ENCODE results near the gene TOR3A.
A peak's percentile ranks its signal among the peaks of the same experiment; 100 is the strongest.
"Not testable (repeated sequence)": the region's sequence is repeated elsewhere in the genome, so short reads cannot be mapped to it uniquely, and the experiment has no call there.

TOR3A gene, protein sequence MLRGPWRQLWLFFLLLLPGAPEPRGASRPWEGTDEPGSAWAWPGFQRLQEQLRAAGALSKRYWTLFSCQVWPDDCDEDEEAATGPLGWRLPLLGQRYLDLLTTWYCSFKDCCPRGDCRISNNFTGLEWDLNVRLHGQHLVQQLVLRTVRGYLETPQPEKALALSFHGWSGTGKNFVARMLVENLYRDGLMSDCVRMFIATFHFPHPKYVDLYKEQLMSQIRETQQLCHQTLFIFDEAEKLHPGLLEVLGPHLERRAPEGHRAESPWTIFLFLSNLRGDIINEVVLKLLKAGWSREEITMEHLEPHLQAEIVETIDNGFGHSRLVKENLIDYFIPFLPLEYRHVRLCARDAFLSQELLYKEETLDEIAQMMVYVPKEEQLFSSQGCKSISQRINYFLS

DNA sequence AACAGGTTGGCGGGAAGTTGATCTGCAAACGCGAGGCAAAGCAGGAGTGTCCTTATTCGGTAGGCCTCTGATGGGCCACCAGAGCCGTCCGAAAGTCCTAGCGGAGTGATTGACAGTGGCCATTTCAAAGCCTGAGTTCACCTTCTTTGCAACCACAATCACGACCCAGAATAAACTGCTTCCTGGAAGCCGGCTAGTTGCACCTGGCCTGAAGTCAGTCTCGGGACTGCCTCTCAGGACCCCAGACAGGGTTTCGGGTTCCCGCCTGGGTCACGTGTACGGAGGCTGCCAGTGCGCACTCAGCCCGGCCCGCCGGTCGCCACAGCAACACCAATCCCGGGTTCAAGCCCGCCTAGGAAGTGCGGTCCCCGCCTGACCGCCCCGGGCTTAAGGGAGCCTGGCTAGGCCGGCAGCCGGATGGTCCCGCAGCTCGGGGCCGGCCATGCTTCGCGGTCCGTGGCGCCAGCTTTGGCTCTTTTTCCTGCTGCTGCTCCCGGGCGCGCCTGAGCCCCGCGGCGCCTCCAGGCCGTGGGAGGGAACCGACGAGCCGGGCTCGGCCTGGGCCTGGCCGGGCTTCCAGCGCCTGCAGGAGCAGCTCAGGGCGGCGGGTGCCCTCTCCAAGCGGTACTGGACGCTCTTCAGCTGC, at the start of gene TOR3A:
Gene TOR3A, plus strand, starts transcription at position 384 of the 646 bp plus-strand sequence. Its CDS starts 59 bp downstream, at position 443.
- peak in 1 of 2 donors; percentile 58 for DNase-seq (ENCODE audit: extremely low read depth in 1 of 2, low read depth in 1 of 2)

- no peak for DNase-seq (ENCODE audit: extremely low read depth in 1 of 2, low read depth in 1 of 2)
Observed at GRCh38 chr1:179034720-179035119, 47.1 kb upstream of the TOR3A start.

- DNase-seq (ENCODE audit: extremely low read depth in 1 of 2, low read depth in 1 of 2) = no peak
Observed at GRCh38 chr1:179036844-179037465, 44.9 kb upstream of the TOR3A start.

DNA sequence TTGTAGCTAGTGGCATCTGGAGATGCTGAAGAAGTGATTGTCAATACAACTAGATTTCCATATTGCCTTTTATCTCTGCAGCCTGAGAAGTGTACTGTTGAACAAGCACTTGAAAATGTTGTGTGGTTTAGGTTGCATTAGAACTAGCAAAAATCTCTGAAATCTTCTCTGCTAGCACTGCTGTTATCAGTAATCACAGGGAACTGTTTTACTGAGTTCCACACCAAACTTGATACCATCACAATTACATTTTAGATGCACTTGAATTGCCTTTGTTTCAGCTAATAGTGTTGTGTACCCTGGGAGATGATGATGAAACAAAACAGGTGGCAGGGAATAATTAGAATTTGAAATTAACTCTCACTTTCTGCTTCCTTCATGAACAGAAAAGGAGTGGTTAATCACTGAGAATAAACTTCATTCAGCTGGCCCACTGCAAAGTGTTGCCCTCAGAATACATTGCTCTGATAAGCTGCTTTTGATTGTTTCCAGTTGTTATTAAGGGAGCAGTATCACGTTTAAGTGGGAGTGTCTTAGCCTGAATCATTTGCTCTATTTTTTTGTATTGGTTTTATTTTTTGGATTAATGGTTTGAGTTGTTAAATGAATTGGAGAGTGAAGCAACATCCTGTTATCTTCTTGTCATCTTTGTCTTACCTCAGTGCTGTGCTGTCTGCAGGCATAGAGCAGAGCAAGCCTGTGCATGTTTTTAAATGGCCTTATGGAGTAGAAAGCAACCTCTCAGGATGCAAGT, 43.2 kb upstream of the TOR3A start:
- DNase-seq (ENCODE audit: extremely low read depth in 1 of 2, low read depth in 1 of 2) = no peak

DNA sequence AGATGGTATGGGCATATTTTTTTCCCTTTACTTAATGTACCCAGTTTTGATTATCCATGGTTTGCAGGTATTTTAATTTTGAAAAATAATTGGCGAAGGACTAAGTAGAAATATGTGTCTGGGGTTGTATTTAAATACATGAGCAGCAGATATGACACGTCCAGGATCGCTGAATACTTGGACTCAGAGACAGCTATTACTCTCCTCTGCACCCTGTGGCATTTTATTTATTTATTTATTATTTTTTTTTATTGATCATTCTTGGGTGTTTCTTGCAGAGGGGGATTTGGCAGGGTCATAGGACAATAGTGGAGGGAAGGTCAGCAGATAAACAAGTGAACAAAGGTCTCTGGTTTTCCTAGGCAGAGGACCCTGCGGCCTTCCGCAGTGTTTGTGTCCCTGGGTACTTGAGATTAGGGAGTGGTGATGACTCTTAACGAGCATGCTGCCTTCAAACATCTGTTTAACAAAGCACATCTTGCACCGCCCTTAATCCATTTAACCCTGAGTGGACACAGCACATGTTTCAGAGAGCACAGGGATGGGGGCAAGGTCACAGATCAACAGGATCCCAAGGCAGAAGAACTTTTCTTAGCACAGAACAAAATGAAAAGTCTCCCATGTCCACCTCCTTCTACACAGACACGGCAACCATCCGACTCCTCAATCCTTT, 42.2 kb upstream of the TOR3A start:
- not testable (repeated sequence) for DNase-seq (ENCODE audit: extremely low read depth in 1 of 2, low read depth in 1 of 2)

GRCh38 chr1:179040175-179040551, 41.7 kb upstream of the TOR3A start:
- not testable (repeated sequence) for DNase-seq (ENCODE audit: extremely low read depth in 1 of 2, low read depth in 1 of 2)

GRCh38 chr1:179042087-179042486, 39.8 kb upstream of the TOR3A start:
- no peak for DNase-seq (ENCODE audit: extremely low read depth in 1 of 2, low read depth in 1 of 2)

DNA sequence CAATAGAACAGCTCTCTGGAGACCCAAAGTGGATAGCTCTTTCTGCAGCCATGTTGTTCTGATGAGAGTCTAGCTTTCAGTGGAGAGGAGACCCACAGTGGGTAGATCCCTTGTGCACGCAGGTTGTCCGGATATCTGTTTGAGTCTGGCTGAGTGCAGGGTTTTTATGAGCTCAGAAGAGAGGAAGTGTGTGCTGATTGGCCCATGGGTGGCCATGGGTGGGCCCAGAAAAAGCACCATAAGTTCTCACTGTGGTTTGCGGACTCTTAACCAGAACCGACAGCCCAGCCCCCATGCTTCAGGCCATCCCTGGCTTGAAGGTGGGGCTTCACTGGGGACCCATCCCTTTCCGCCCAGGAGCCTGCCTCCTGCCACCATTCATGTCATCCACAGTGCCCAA, 39.2 kb upstream of the TOR3A start:
- no peak for DNase-seq (ENCODE audit: extremely low read depth in 1 of 2, low read depth in 1 of 2)

GRCh38 chr1:179043266-179043665, 38.6 kb upstream of the TOR3A start:
- no peak for DNase-seq (ENCODE audit: extremely low read depth in 1 of 2, low read depth in 1 of 2)

DNA sequence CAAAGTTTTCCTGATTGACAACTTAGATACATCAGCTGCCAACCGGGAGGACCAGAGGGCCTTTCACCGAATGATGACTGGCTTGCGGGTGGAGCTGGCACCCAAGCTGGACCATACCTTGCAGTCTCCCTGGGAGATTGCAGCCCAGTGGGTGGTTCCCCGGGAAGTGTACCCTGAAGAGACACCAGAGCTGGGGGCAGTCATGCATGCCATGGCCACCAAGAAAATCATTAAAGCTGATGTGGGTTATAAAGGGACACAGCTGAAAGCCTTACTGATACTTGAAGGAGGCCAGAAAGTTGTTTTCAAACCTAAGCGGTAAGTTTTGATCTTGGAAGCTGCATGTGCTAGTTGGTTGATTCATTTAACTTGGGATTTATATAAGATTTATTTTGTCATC, 38.0 kb upstream of the TOR3A start:
- no peak for DNase-seq (ENCODE audit: extremely low read depth in 1 of 2, low read depth in 1 of 2)

GRCh38 chr1:179046808-179047635, 34.8 kb upstream of the TOR3A start:
- DNase-seq (ENCODE audit: extremely low read depth in 1 of 2, low read depth in 1 of 2) = no peak

DNA sequence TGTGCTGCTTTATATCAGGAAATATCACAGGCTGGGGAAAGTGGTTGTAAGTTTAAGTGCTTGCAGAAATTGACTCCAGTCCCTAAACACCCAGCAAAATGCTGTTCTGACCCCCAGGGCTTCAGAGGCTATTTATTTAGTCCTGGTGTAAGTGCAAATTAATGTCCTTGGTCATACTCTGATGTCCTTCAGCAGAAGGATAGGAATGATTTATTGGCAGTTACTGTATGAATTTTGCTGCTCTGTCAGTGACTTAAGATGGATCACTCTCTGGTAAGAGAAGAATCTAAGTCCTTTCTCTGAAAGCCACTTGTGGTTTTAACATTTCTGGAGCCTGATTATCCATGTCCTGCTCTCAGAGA, 34.3 kb upstream of the TOR3A start:
- no peak for DNase-seq (ENCODE audit: extremely low read depth in 1 of 2, low read depth in 1 of 2)

DNA sequence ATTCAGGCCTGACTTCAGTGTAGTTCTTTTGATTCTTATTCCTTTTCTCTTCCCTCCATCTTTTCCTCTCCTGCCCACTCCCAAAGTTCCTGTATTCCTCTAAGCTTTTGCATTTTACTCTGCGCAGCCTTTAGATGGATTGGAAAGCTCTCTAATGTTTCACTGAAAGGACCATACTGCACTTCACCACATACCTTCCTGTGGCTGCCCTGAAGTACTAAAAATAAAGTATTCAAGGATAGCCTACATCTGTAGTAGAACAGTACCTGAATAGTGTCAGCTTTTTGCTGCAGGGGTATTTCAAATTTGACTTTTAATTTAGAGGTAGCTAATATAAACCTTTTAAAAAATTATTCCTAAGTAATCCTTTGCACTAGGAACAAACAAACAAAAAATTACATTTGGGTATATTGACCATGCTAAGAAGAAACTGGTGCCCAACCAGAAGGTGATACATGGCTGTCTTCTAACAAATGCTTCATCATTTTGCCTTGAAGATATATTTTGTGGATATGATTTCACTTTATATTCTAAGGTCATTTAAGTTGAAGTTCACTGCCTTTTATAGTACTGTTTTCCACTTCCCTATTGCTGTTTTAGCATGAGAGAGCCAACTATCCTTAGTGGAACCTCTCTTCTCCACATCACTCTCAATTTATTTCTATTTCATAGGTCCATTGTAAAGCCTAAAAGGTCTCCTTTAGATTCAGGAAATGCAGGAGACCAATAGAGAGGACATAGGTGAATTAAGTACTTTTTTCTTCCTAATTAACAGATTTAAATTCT, 33.3 kb upstream of the TOR3A start:
- no peak for DNase-seq (ENCODE audit: extremely low read depth in 1 of 2, low read depth in 1 of 2)

GRCh38 chr1:179052776-179053175, 29.1 kb upstream of the TOR3A start:
- no peak for DNase-seq (ENCODE audit: extremely low read depth in 1 of 2, low read depth in 1 of 2)

- DNase-seq (ENCODE audit: extremely low read depth in 1 of 2, low read depth in 1 of 2) = no peak
Observed at GRCh38 chr1:179053486-179053885, 28.4 kb upstream of the TOR3A start.

DNA sequence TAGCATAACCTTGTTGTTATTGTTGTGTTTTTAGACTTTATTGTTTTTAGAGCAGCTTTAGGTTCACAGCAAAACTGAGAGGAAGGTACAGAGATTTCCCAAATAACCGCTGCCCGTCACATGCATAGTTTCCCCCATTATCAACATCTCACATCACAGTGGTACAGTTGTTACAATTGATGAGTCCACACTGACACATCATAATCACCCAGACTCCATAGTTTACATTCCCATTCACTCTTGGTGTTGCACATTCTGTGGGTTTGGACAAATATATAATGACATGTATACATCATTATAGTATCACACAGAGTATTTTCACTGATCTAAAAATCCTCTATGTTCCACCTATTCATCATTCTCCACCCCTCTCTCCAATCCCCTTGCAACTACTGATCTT, 25.9 kb upstream of the TOR3A start:
- DNase-seq (ENCODE audit: extremely low read depth in 1 of 2, low read depth in 1 of 2) = no peak

DNA sequence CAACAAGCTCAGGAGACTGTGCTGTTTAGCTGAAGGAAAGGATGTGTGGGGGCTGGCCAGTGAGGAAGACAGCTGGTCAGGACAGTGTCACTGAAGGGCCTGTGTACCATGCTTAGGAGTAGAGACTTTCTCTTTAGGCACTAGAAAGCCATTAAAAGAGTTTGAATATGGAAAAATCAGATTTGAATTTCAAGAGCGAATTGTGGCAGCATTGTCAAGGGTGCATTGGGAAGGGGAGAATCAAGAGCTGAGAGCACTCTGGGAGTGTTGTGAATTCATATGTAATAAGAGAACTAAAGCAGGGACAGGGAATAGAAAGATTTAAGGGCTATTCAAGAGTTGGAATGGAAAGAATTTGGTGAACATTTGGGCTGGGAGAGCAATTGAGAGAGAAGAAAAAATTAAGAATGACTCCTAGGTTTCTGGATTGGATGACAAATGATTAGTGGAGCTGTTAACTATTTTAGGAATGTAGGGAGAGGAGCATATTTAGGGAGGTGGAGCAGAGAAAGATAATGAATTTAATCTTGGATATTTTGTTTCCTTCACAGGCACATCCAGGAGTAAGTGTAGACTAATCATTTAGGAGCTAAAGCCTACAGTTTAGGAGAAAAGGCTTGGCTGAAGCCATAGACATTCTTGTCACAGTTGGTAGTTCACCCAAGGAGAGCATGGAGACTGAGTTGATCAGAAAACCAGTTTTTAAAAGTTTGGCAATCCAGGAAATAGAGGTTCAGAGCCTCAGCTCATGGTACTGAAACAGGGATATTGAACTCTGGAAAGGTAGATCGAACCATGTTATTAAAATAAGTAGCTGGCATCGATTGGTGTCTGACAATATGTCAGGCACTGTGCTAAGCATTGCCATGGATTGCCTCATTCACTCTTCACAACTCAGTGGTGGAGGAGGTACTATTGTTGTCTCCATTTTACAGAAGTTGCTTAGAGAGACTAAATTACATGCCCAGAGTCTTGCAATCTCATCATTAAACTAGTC, 23.1 kb upstream of the TOR3A start:
- DNase-seq (ENCODE audit: extremely low read depth in 1 of 2, low read depth in 1 of 2) = no peak

Data from activated CD8-positive, alpha-beta memory T cell treated with anti-CD3 and anti-CD28 coated beads for 1 hour (primary cell).